ENCODE data around the gene BEND6. TPM values are rescaled to one million over a fixed set of nuclear protein-coding genes. Genes with fewer than 3 reads are reported as not detected.
"Not testable (repeated sequence)": the region's sequence is repeated elsewhere in the genome, so short reads cannot be mapped to it uniquely, and the experiment has no call there.

BEND6 gene
- total RNA-seq, 1 experiment from 2014 or later: 9.0 TPM

DNA sequence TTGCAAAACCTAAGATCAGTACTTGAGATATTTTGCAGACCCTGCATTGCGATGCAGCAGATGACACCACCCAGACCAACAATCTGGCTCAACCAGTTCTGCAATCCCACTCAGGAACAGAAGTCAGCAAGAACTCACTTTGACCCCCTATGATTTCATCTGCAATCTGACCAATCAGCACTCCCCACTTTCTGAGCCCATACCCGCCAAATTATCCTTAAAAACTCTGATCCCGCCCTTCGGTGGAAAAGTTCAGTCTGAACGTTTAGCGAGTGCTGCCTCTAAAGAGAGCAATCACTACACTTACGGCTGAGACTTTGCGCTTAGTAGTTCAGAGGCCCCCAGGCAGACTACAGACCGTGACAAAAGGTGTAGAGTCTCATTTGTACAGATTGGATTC is 74.3 kb downstream of the BEND6 start:
- DNase-seq (ENCODE audit: low read depth): no peak

DNA sequence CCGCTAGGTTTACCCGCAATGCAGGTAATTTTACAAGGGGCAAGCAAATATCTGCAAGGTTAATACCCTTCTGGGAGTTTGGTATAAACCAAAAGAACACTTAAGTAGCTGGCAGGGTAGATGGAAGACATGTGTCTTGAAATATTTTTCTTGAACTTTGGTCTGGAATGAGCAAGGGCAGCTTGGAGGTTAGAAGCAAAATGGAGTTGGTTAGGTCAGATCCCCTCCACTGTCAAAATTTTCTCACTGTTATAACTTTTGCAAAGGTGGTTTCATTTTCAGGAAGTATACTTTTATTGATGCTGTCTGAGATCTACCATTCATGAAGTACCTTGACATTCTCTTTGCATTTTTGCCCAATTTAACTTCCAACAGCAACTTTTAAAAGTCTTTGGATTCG is 78.3 kb downstream of the BEND6 start:
- DNase-seq (ENCODE audit: low read depth): no peak

DNA sequence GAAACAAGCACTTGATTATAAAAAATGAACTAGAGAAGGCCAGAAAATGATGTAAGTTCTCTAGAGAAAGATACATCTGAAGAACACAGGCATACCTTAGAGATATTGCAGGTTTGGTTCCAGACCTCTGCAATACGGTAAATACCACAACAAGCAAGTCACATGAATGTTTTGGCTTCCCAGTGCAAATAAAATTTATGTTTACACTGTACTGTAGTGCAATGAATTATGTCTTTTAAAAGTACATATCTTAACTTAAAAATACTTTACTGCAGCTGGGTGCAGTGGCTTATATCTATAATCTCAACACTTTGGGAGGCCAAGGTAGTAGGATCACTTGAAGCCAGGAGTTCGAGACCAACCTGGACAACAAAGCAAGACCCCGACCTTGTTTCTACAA is 80.6 kb downstream of the BEND6 start:
- DNase-seq (ENCODE audit: low read depth): no peak

DNA sequence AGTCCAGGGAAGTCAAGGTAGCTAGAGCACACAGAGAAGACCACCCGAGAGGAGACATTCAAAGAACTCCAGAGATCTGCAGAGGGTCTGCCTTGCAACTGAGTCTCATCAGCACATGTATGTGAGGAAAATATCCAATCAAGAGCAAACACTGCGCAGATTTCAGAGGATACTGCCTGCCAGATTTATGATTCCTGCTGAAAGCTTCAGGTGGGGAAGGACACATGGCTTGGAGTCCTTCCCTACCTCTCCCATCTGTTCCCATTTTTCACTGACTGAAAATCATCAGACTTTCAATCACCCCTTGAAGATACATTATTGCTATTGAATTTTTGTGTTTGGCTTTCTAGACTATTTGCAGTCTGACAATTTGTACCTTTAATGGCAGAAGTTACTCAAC is 84.0 kb downstream of the BEND6 start:
- no peak for DNase-seq (ENCODE audit: low read depth)

DNA sequence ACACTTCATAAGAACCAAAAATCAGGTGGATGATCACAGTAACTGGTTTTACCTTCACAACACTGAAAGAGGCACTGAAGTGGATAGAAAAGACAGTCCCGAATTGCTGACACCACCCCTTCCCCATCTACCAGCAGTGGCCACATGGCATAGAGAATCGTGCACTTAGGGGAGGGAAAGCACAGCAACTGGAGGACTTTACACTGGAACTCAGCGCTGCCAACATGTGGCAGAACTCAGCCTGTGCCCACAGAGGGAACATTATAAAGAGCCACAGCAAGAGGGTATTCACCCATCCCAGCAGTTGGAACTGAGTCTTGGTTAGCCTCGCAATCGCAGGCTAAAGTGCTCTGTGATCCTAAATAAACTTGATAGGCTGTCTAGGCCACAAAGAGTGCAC is 85.1 kb downstream of the BEND6 start:
- no peak for DNase-seq (ENCODE audit: low read depth)

DNA sequence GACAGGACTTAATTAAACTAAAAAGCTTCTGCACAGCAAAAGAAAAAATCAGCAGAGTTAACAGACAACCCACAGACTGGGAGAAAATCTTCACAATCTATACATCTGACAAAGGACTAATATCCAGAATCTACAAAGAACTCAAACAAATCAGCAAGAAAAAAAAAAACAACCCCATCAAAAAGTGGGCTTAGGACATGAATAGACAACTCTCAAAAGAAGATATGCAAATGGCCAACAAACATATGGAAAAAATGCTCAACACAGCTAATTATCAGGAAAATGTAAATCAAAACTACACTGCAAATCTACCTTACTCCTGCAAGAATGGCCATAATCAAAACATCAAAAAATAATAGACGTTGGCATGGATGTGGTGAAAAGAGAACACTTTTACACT is 89.2 kb downstream of the BEND6 start:
- not testable (repeated sequence) for DNase-seq (ENCODE audit: low read depth)

DNA sequence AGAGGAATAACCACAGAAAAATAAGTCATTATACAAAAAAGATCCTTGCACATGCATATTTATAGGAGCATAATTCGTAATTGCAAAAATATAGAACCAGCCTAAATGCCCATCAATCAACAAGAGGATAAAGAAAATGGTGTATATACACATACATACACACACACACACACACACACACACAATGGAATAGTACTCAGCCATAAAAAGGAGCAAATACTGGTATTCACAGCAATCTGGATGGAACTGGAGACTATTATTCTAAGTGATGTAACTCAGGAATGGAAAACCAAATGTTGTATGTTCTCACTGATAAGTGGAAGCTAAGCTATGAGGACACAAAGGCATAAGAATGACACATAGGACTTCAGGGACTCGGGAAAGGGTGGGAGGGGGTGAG is 89.7 kb downstream of the BEND6 start:
- no peak for DNase-seq (ENCODE audit: low read depth)

DNA sequence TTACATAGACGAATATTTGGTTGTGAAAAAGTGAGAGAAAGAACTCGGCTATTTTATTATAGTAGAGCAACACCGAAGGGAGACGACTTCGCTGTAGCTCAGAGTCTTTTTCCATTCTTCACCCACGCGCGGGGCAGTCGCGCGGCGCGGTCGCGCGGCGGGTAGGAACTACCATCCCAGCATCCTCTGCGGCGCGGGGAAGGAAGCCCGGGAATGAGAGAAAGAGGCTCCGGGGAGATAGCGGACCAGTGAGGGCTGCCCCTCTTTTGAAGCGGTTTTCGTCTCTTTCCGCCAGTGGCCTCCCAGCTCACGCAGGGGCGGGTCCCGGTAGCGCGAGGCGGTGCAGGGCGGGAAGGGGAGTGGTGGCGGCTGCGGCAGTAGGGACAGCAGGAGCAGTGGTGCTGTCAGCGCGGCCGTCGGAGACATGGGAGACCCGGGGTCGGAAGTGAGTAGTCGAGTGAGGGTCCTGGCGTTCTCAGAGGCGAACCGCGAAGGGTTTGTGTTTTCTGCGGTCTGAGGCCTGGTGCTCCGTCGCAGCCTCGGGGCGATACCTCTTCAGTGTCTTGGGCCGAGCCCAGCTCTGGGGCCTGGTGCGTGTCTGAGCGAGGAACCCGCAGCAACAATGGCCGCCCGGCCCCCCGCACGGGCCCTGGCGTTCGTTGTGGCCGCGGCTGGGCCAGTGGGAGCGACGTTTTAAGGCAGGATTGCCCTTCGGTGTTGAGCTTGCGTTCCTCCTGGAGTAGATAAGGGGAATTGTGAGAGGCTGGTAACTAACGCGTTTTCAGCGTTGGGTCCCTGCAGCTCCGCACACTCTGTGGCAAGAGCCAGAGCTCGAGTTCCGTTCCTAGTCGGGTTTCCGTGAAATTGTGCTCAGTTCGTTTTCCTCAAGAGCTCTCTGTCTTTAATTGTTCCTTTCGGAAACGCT is 91.7 kb downstream of the BEND6 start, which contains the start of gene KIAA1586:
Gene KIAA1586 (plus strand): TSS at position 362 of the 925 bp plus-strand sequence. CDS start 63 bp downstream, at position 425.
- DNase-seq (ENCODE audit: low read depth): peak; percentile 97

DNA sequence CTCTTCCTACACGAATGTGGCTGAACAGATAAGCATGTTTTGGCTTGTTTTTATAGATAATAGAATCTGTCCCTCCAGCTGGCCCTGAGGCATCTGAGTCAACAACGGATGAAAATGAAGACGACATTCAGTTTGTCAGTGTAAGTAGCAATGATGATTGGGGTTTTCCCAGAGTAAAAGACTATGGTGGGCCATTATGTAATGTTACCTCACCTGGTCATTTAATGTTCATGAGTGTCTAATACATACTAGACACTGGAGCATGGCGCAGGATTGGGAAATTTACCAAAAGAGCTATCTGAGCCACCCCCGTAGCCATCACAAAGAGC is 92.3 kb downstream of the BEND6 start:
- not testable (repeated sequence) for DNase-seq (ENCODE audit: low read depth)

DNA sequence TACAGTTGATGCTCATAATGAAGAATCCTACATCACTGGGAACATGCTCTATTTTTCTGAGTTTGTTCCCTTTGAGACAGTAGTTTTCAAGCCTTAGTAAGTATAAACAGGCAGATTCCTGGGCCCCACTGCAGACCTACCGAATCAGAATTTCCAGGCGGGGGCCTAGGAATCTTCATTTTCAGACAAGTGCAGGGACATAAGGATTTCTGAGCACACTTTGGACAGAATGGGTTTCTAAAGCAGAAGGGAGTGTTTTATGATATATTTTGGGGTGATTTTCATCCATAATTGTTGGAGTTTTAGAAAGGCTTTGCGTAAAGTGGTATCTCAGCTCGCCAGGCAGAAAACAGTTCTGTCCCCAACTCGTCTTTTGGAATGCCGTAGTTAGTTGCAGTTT is 93.0 kb downstream of the BEND6 start:
- not testable (repeated sequence) for DNase-seq (ENCODE audit: low read depth)

DNA sequence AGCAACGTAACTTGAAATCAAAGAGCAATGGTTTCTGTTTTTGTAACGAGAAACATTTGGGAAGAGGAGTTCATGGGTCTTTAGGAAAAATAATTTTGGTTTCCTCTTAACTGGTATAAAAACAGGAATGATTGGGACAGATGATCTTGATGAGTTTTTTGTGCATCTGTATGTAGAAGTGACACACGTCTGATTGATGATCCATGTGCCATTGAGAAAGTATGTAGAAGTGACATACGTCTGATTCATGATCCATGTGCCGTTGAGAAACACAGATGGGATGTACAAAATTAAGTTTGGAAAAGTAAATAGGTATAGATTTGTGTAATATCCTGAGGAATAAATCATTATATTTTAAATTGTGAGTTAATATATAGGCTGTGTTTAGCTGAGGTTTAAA is 93.7 kb downstream of the BEND6 start:
- no peak for DNase-seq (ENCODE audit: low read depth)

DNA sequence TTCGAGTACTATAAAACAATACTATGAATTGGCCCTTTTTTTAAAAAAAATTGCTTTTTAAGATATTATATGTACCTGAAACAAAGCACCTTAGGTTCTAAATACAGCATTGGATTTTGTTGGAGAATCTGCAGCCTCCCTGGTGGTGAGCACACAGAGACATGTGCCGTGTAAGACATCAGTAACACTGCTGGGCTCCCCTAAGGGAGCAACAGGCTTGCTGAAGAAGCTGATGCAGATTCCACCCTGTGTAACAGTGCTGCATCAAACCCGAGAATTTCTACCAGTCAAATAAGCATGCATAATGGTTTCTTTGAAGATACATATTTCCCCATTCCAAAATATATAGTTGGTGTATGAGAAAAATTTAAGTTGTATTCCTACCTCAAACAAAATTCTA is 108.9 kb downstream of the BEND6 start:
- no peak for DNase-seq (ENCODE audit: low read depth)

DNA sequence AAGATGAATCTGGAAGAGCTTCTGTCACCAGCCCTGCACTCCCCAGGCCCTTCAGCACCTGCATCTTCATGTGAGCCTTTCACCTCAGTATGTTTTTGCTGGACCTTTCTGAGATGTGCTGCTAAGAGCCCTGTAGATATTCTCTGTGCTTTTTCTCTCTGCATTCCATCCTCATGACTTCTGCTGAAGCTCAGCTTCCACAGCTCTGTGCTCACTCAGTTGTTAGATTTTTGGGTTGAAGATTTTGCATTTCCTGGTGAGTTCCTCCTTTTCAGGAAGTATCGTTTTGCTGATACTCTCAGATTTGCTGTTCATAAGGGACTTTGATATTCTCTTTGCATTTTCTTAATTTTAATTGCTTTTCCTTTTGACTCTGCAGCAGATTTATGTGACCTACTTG is 109.9 kb downstream of the BEND6 start:
- DNase-seq (ENCODE audit: low read depth): no peak

DNA sequence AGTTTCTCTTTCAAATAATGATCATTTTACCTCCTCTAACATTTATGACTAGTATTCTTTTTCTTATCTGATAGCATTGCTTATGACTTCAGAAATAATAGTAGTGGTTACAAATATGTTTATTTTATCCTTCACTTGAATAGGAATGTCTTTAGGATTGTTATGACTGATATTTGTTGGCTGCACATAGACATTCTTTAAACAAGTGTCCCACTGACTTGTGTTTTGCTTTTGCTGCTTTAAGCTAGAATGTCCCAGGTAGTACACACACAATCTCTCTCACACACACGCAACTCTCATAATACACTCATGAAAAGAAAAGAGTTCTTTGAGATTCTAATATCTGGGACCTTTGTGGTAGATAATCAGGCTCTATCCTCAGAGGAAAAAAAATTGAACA is 113.2 kb downstream of the BEND6 start:
- no peak for DNase-seq (ENCODE audit: low read depth)

DNA sequence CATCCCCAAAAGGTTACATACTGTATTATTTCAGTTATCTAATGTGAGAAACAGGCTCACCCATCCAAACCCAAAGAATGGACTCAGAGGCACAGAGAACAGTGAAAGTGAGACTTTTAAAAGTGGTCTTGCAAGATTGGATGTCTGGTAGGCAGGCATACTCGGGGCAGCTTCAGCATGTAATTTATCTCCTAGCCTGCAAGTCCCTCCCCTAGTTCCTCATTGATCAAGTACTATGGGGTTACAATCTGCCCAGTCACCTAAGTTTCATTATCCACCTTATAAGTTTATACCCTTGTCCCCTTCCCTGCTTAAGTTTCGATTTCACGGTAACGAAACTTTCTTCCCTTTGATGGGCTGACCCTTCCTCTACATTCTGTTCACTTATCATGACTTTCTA is 114.3 kb downstream of the BEND6 start:
- no peak for DNase-seq (ENCODE audit: low read depth)

DNA sequence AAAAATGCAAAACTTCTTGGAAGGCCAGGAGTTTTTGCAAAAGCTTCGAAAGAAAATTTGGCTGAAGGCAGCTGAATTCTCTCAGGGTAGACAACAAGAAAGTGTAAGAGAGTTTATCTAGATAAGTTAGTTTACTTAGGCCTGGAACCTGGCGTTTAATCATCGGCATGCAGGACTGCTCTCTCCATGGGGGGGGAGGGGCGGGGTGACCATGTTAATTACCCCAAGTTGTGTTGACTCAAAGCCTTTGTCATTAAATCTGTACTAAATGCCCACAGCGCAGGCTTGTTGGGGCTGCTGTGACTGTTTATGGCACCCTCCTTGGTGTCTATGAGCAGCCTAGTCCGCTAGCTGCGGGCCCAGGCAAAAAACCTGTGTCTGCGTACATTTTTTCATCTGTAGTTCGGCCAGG is 115.0 kb downstream of the BEND6 start:
- DNase-seq (ENCODE audit: low read depth): no peak

DNA sequence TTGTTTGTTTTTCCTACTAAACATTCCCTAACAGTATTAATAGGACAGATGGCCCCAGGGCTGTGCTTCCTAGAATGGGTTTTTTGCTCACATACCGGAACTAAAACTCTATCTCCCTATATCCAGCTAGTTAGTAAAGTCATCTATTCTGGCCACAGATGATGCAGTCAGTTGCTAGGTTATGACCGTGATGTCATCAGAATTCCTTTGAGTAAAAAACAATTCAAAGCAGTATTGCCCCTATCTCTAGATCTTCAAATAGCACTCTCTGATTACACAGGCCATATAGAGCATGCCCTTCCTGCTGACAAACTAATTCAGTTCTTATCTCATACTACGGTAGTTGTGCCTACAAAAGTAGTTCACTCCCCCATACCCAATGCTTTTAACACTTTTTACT is 117.2 kb downstream of the BEND6 start:
- no peak for DNase-seq (ENCODE audit: low read depth)

DNA sequence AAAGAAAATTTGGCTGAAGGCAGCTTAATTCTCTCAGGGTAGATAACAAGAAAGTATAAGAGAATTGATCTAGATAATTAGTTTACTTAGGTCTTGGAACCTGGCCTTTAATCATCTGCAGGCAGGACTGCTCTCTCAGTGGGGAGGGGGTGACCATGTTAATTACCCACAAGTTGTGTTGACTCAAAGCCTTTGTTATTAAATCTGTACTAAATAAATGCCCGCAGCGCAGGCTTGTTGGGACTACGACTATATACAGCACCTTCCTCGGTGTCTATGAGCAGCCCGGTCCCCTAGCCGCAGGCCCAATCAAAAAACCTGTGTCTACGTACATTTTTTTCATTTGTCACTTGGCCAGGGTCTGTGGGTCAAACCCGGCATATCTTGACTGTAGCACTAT is 119.5 kb downstream of the BEND6 start:
- DNase-seq (ENCODE audit: low read depth): no peak

DNA sequence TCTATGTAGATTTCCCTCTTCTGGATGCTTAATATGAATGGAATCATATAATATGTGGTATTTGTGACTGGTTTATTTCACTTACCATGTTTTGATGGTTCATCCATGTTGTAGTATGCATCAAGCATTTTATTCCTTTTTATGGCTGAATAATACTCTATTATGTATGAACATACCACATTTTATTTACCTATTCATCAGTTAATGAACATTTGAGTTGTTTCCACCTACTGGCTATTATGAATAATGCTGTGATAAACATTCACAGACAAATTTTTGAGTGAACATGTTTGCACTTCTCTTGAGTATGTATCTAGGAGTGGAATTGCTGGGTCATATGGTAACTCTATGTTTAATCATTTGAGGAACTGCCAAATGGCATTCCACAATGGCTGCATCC is 120.2 kb downstream of the BEND6 start:
- no peak for DNase-seq (ENCODE audit: low read depth)

Other genes with a start within 250 kb of the BEND6 start
- gene KIAA1586, start 91.6 kb downstream of the BEND6 start, total RNA-seq (2014; rRNA removed; shearing (Covaris generic)): 17.4 and 19.7 TPM in 2 replicates
- 39.0 and 41.9 TPM in 2 replicates for gene ZNF451, start 135.1 kb downstream of the BEND6 start, total RNA-seq (2014; rRNA removed; shearing (Covaris generic))
- 22.5 and 23.3 TPM in 2 replicates for gene BAG2, start 217.2 kb downstream of the BEND6 start, total RNA-seq (2014; rRNA removed; shearing (Covaris generic))